Sciatic nerve (tissue), 2 donors: ENCODE measurements around the gene TEX10. TPM values are rescaled to one million over a fixed set of nuclear protein-coding genes. Genes with fewer than 3 reads are reported as not detected.
A peak's percentile ranks its signal among the peaks of the same experiment; 100 is the strongest.
"Not testable (repeated sequence)": the region's sequence is repeated elsewhere in the genome, so short reads cannot be mapped to it uniquely, and the experiment has no call there.

Experiments
- ATAC-seq: fragments of 200-7000 bp; cut with Tn5 transposase; one replicate; pipeline ENCODE4 v1.9.1; 2020; ENCODE audit warnings: mild to moderate bottlenecking, moderate library complexity
- DNase-seq: peaks from one replicate; pipeline ENCODE4 v3.0.0-alpha.2; 2020; ENCODE audit warnings: low spot score
- intact Hi-C: fragments of 100-400 bp; cut with DNase I; formaldehyde crosslinking; loops from one replicate; pipeline ENCODE4 v1.14.2; 2022
- total RNA-seq: library from RNA; stranded (reverse); fragmentation: NEBNext Ultra II Directional; extraction: Animal tissue kit (Norgen Biotek cat#: 25700); gene quantifications from one replicate; pipeline ENCODE4 v1.2.1, GENCODE V29; 2021
- donor health status: DM: no; HTN: no; CAD: no.
- donor health status: DM: no; HTN: no; CAD: no.

TEX10 gene
- 14.5 TPM for total RNA-seq

DNA sequence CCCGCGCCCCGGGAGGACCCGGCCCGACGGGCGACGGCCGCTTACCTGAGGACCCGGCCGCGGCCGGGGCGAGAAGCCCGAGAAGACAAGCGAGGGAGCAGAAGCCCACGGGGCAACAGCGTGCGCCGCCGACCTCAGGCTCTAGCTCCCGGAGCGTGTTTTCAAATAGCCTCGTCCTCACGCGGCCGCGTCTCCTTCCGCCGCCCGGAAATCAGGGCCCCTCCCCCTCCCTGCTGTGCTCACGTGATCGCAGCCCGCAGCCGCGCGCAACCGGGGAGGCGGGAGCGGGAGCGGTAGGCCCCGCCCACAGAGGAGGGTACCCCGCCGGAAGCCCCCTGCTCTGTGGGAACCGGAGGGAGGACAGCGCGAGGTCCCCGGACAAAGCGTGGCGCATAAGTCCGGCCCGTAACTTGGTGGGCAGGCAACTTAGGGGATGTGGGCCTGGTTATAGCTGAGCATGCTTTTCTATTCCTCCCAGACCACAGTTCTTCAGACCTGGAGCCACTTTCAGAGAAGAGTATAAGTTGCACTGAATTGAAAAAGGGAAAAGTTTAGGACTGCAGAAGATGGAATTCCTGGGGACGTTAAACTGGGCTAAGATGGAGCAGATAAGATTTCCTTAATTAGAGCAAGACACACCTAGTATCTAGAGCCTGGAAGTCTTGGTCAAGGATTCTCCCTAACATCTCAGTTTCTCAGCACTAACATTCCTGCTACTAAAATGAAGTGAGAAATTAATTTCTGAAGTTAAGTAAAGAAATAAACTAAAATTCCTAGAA lies at the start of gene TEX10:
Gene TEX10 (minus strand): TSS at position 216 of the 779 bp plus-strand sequence. CDS start 3,579 bp downstream, outside the sequence.
- ATAC-seq (peak; percentile 99), DNase-seq (peak; percentile 94)
- intact Hi-C loops = no loop called here

DNA sequence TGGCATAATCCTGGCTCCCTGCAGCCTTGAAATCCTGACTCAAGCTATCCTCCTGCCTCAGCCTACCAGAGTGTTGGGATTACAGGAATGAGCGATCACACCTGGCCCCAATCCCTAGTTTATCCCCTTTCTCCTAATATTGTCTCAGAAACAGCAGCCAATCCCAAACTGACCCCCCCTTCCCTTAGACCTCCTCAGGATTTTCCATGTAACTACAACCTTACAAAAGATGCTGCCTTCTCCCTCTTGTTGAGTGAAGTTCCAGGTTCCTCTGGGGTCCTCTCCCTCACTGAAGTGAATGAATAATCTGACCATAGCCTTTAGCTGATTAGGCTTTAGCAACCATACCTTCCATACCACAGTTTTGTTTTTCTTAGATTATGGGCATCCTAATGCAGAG lies 48.3 kb upstream of the TEX10 start:
- no peak for ATAC-seq

DNA sequence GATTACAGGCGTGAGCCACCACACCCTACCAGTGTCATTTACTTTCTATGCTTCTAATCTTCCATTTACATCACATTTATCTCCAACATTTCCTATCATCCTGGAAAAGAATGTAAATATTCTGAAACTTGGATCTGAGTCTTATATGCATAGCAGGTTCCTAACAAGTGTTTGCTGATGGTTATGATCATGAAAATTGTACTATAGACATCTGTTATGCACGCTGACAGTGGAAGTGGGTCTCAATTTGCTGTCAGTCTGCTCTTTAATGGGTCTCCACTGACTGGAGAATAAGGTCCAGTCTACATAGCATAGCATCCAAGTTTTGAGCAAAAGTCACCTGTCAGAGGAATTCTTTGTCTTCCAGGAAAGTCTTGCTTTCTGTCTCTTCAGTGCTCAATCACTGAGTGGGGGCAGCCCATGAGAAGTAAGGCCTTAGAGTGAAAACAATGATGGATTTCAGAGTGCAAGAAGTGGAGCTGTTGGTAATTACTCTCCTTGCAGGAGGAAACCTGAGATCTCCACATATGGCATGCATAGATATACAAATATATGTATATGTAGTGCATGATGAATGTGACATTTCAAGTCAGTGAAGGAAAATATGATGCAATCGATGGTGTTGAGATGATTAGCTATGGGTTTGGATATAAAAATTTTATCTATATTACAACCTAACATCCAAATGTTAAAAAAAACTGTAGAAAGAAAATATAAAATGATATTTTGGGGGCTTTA lies 45.0 kb upstream of the TEX10 start:
- no peak for DNase-seq
- no peak for ATAC-seq
- intact Hi-C loops = no loop called here

More for the DNA sequence above, 48.3 kb upstream of the TEX10 start:
- no peak for DNase-seq
- intact Hi-C loops = no loop called here

DNA sequence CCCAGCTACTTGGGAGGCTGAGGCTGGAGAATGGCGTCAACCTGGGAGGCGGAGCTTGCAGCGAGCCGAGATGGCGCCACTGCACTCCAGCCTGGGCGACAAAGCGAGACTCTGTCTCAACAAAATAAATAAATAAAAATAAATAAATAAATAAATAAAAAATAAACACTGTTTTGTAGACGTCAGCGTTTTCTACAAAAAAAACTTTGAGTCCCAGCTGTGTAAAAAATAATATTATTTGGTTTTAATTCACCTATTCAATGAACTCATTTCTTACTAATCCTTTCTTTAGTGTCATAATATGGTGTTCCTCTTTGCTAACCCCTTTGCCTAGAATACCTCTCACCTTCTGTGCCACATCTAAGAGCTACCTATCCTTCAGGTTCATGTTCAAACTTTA lies 44.0 kb upstream of the TEX10 start:
- DNase-seq (no peak), ATAC-seq (no peak)
- intact Hi-C loops = no loop called here

DNA sequence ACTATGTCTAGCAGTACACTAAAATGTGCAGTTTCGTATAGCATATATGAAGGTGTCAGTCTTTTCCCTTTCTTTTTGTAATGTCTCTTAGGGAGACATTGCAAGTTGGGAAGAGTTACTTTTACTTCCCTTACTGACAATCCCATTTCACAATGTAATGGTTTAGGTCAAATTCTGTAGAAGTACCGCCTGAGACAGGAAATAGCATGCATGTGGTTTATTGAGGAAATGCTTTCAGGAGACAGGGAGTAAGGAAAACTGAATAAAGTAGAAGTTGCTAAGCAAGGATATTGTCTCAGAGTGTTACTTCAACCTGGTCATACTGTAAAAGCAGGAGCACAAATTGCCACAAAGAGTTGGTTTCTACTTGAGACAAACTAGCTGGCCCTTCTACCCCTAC lies 42.1 kb upstream of the TEX10 start:
- intact Hi-C loops = no loop called here
- ATAC-seq (no peak), DNase-seq (no peak)

DNA sequence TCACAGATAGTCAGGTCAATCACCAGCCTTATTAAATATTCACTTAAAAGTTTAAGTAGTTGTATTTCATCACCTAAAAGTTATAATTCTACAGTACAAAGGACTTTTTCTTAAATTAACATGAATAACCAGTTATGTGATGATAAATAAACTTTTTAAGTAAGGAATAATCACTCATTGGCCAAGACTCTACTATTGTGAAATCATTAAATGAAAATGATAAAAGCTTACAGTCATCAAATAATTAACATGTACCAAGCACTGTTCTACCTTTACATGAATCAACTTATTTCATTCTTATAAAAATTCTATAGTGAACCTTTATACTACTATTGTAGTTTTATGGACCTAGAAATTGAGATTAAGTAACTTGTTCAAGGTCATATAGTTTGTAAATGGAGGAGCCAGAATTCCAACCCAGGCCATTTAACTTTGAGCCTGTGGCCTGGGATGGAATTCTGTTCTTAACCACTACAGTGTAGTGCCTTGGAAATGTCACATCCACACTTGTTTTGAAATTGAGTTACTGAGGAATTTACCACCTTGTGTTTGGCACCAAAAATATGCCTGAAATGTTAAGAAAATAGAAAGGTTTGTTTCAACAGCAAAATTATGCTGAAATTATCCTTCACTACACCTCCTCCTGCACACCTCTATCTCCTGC lies 41.4 kb upstream of the TEX10 start:
- DNase-seq = no peak
- no peak for ATAC-seq
- intact Hi-C loops = no loop called here

DNA sequence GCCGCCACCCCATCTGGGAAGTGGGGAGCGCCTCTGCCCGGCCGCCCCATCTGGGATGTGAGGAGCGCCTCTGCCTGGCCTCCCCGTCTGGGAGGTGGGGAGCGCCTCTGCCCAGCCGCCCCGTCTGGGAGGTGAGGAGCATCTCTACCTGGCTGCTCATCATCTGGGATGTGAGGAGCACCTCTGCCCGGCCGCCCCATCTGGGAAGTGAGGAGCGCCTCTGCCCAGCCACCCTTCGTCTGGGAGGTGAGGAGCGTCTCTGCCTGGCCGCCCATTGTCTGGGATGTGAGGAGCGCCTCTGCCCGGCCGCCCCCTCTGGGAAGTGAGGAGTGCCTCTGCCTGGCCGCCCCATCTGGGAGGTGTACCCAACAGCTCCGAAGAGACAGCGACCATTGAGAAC lies 40.2 kb upstream of the TEX10 start:
- ATAC-seq, intact Hi-C loops, DNase-seq: not testable (repeated sequence)

DNA sequence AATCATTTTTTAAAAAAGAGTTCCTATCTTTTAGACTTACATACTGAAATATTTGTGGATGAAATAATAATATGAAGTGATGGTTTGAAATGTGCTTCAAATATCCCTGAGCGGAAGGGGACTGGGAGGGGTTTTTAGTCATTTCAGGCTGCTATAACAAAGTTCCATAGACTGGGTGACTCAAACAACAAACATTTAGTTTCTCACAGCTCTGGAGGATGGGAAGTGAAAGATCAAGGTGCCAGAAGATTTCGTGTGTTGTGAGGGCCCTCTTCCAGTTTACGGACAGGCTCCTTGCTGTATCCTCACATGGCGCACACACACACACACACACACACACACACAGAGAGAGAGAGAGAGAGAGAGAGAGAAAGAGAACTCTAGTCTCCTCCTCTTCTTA lies 27.1 kb upstream of the TEX10 start:
- ATAC-seq = no peak
- intact Hi-C loops = no loop called here
- no peak for DNase-seq

DNA sequence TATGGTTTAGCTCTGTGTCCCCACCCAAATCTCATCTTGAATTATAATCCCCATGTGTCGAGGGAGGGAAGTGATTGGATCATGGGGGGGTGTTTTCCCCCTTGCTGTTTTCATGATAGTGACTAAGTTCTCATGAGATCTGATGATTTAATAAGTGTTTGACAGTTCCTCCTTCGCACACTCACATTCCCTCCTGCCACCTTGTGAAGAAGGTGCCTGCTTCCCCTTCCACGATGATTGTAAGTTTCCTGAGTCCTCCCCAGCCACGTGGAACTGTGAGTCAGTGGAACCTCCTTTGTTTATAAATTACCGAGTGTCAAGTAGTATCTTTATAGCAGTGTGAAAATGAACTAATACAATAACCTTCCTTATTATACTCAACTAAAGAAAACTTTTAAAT lies 24.3 kb upstream of the TEX10 start:
- intact Hi-C loops = no loop called here
- no peak for DNase-seq
- ATAC-seq = no peak

DNA sequence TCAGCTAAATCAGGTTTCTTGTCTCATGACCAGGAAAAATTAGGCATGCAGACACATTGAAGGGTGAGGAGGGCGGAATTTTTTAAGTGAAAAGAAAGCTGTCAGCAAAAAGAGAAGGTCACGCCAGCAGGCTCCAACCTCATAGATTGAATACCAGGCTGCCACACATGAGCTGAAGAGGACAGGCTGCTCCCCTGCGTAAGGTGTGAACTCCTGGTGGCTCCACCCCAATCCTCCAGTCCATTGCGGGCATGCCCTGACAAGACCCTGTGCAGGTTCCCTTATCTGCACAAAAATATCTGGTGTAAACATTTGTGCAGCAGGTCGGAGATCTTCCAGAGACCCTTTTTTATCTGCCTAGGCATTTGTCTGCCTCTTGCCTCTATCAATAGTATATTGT lies 22.9 kb upstream of the TEX10 start:
- ATAC-seq (no peak), DNase-seq (no peak)
- intact Hi-C loops = no loop called here

DNA sequence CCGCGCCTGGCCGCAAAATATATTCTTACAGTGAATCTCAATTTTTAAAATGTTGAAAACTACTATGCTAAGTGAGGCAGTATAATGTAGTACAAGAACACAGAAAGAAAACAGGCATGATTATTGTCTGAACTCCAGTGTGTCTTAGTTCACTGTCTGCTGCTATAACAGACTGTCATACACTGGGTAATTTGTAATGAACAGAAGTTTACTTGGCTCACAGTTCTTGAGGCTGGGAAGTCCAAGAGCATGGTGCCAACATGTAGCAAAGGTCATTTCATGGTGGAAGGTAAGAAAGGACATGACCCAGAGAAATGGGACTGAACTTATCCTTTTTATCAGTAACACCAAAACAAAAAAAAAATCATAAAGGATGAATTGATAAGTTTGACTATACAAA lies 19.9 kb upstream of the TEX10 start:
- intact Hi-C loops = no loop called here
- no peak for ATAC-seq

DNA sequence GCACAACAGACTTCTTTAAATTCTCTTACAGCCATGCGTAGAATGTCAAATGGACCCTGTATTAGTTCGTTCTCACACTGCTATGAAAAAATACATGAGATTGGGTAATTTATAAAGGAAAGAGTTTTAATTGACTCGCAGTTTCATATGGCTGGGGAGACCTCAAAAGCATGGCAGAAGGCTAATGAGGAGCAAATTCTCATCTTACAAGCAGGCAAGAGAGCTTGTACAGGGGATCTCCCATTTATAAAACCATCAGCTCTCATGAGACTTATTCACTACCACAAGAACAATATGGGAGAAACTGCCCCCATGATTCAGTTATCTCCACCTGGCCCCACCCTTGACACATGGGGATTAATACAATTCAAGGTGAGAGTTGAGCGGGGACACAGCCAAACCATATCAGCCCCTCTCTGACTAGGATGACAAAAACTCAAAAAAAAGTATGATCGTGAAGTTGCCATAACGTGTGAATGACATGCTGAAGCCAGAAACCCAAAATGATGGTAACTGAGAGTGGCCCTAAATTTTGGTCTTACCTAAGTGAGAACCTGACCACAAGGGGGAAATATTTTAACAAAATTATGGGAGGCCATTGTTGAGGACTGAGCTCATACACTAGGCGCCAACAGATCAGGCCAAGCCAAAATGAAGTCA lies 17.5 kb upstream of the TEX10 start:
- intact Hi-C loops = no loop called here
- no peak for ATAC-seq
- no peak for DNase-seq

More for the DNA sequence above, 19.9 kb upstream of the TEX10 start:
- no peak for DNase-seq

DNA sequence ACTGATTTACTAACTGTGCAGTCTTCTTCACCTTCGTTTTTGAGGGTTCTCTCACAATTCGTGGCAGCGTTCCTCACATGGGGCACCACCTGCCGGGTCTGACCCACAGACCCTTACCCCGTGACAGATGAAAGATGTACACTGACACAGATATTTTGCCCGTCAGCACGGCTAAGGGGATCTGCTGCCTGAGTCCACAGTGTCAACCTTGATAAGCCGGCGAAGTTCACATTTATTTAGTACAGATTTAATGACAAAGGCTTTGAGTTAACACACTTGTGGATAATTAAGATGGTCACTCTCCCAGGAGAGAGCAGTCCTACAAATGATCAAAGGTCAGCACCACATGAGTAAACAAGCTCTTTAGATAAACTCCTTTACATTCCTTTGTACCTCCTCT lies 15.9 kb upstream of the TEX10 start:
- intact Hi-C loops = no loop called here
- DNase-seq = no peak
- no peak for ATAC-seq

DNA sequence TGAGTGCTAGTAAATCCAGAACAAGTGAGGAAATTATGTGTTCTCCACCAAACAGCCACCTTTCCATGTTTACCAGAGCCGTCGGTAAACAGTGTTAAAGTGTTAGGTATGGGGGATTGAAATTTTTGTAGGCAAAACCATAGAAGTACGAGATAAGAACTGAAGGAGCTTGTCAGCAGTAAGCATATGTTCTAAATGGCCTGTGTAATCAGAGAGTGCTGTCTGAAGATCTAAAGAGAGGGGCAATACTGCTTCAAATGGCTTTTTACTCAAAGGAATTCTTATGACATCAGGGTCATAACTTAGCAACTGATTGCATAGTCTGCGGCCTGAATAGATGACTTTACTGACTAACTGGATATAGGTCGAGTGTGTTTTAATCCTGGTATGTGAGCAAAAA lies 13.4 kb upstream of the TEX10 start:
- intact Hi-C loops = no loop called here
- DNase-seq = no peak

DNA sequence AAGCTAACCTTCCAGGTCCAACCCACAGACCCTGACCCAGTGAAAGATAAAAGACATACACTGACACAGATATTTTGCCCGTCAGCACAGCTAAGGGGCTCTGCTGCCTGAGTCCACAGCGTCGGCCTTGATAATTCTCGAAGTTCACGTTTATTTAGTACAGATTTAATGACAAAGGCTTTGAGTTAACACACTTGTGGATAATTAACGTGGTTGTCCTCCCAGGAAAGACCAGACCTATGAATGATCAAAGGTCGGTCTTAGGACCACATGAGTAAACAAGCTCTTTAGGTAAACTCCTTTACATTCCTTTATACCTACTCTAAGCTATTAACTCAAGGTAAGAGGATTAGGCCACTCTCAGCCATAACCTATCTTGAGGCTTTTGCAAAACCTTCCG lies 11.3 kb upstream of the TEX10 start:
- DNase-seq = no peak
- ATAC-seq = no peak
- intact Hi-C loops = no loop called here

More for the DNA sequence above, 13.4 kb upstream of the TEX10 start:
- ATAC-seq = no peak

DNA sequence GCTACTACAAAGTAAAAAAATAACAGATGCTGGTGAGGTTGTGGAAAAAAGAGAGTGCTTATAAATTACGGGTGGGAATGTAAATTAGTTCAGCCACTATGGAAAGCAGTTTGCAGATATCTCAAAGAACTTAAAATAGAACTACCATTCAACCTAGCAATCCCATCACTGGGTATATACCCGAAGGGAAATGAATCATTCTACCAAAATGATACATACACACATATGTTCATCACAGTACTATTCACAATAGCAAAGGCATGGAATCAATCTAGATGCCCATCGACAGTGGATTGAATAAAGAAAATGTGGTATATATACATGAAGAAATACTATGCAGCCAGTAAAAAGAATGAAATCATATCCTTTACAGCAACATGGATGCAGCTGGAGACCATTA lies 6.3 kb upstream of the TEX10 start:
- DNase-seq (no peak), ATAC-seq (no peak)
- intact Hi-C loops = no loop called here

DNA sequence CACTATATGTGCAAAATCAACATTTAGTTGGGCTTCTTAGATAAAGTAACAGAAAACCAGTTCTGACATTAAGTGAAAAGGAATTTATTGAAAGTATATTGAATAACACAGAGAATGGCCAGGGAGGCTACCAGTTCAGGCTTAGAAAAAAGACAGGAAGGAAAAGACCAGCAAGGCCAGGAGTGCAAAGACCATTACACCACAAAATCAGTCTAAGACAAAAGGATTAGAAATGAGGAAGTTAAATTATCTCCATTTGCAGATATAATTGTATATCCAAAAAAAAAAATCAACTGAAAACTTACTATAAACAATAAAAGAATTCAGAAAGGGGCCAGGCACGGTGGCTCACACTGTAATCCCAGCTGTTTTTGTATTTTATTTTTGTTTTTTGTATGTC lies 4.8 kb upstream of the TEX10 start:
- ATAC-seq (no peak), DNase-seq (no peak)

DNA sequence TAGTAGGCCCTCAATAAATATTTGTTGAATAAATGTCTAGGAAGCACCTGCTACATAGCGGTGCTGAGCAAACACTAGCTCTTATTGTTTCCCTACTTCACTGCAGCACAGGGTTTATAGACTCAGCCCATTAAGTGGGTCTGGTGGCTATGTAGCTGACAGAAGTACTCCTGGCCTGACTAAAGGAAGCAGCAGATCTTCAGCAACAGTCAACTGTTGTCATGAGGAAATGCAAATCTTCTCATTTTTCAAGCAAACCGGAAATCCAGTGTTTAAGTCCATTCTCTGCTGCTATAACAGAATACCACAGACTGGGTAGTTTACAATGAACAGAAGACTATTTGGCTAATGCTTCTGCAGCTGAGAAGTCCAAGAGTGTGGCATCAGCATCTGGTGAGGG lies 2.8 kb upstream of the TEX10 start:
- no peak for DNase-seq
- no peak for ATAC-seq
- intact Hi-C loops = no loop called here

More for the DNA sequence above, 4.8 kb upstream of the TEX10 start:
- intact Hi-C loops = no loop called here

DNA sequence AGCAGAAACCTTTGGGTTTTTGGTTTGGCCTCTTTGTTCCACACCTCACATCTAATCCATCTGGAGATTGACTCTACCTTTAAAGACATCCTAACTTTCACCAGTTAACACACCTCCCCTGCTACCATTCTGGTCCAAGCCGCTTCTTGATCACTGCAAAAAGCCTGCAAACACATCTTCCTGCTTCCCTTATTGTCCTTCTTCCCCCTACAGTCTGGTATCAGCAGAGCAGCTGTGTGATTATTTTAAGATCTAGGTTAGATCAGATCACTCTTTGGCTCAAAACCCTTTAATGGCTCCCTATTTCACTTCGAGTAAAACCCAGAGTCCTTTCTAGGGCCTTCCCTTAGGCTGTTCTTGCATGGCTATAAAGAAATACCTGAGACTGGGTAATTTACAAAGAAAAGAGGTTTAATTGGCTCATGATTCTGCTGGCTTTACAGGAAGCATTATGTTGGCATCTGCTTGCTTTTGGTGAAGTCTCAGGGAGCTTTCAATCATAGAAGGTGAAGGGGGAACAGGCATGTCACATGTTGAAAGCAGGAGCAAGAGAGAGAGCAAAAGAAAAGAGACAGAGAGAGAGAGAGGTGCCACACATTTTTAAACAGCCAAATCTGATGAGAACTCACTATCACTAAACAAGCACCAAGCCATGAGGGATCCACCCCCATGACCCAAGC lies 1.5 kb upstream of the TEX10 start:
- no peak for DNase-seq
- intact Hi-C loops = no loop called here
- ATAC-seq = no peak
